Spleen (tissue), 11 donors: ENCODE results near the gene MAPK7. TPM values are rescaled to one million over a fixed set of nuclear protein-coding genes. Genes with fewer than 3 reads are reported as not detected.

Experiments
- DNase-seq: peaks from one replicate; pipeline ENCODE4 v3.0.0-alpha.2; 2020
- H3K27ac ChIP-seq, 8 donors: fragments of 200-600 bp; sonication (generic) in 7 of 8; 1 replicate in 4 of 8; 2 replicates in 4 of 8; pipeline versions ENCODE4 v1.5.0 to v1.8.0; 2016 to 2021; ENCODE audit warnings: inconsistent platforms in 4 of 8, mild to moderate bottlenecking in 4 of 8, moderate library complexity in 1 of 8
- H3K27me3 ChIP-seq, 7 donors: fragments of 200-600 bp; sonication (generic) in 6 of 7; replicated peaks in 1 of 7; 1 replicate in 4 of 7; 2 replicates in 3 of 7; pipeline versions ENCODE4 v1.5.0 to v1.8.0; 2016 to 2021; ENCODE audit warnings: inconsistent platforms in 3 of 7, mild to moderate bottlenecking in 1 of 7
- H3K36me3 ChIP-seq, 6 donors: fragments of 200-600 bp; sonication (generic) in 5 of 6; 1 replicate in 4 of 6; 2 replicates in 2 of 6; pipeline versions ENCODE4 v1.5.0 to v1.8.0; 2016 to 2021; ENCODE audit warnings: inconsistent platforms in 2 of 6
- H3K4me1 ChIP-seq, 6 donors: fragments of 200-600 bp; sonication (generic) in 5 of 6; 1 replicate in 3 of 6; 2 replicates in 3 of 6; pipeline versions ENCODE4 v1.5.0 to v1.8.0; 2016 to 2021; ENCODE audit warnings: inconsistent platforms in 3 of 6
- H3K4me3 ChIP-seq, 8 donors: fragments of 200-600 bp; sonication (generic) in 7 of 8; 1 replicate in 4 of 8; 2 replicates in 4 of 8; pipeline versions ENCODE4 v1.5.0 to v1.8.0; 2016 to 2021; ENCODE audit warnings: inconsistent platforms in 4 of 8, mild to moderate bottlenecking in 4 of 8, moderate library complexity in 2 of 8
- H3K9me3 ChIP-seq, 8 donors: fragments of 200-600 bp; sonication (generic) in 7 of 8; 1 replicate in 4 of 8; 2 replicates in 4 of 8; pipeline versions ENCODE4 v1.5.0 to v1.8.0; 2016 to 2021; ENCODE audit warnings: inconsistent platforms in 4 of 8
- POLR2A ChIP-seq, 3 donors: fragments of 450-650 bp; IDR thresholded peaks; one replicate each; pipeline ENCODE4 v1.5.1; 2017; ENCODE audit warnings: antibody characterized with exemption in 3 of 3, mild to moderate bottlenecking in 1 of 3
- POLR2AphosphoS5 ChIP-seq, 3 donors: sonication (generic); formaldehyde crosslinking; IDR thresholded peaks; one replicate each; pipeline ENCODE4 v1.5.1; 2017; ENCODE audit warnings: antibody characterized with exemption in 3 of 3
- WGBS, 5 donors: extraction: QIAGEN DNeasy Blood & Tissue Kit in 3 of 5; methylation state at CpG; one replicate each; pipeline versions ENCODE4 v1.1.5 to v1.1.7; 2013 to 2018; 5-methylcytosine and 5-hydroxymethylcytosine counted together
- intact Hi-C: fragments of 100-400 bp; cut with DNase I; formaldehyde crosslinking; loops from one replicate; pipeline ENCODE4 v1.15.0; 2023; ENCODE audit warnings: low total_unique reads
- polyA plus RNA-seq, 3 donors: library from polyadenylated mRNA; stranded (reverse); fragments of 200-250 nt; gene quantifications; one replicate each; pipeline ENCODE4 v1.2.1, GENCODE V29; 2013
- total RNA-seq, 7 donors: library from RNA; depleted of rRNA in 3 of 7; stranded (reverse); fragments of >200 nt in 3 of 7; fragmentation: NEBNext Ultra II Directional in 4 of 7; extraction: Animal tissue kit (Norgen Biotek cat#: 25700) in 4 of 7; gene quantifications; one replicate each; pipeline versions ENCODE4 v1.1.0 to v1.2.1, GENCODE V29; 2016 to 2021
- TF ChIP-seq, protein P1 (sequence below), 11 experiments: fragments of 200-600 bp in 7 of 11; fragments of 450-650 bp in 4 of 11; sonication (generic) in 4 of 11; IDR thresholded peaks in 8 of 11; conservative IDR thresholded peaks in 3 of 11; 1 replicate in 7 of 11; 2 replicates in 4 of 11; pipeline versions ENCODE4 v1.4.0 to v1.8.0; 2016 to 2021; ENCODE audit warnings: antibody characterized with exemption in 11 of 11, inconsistent platforms in 4 of 11, mild to moderate bottlenecking in 1 of 11
- donor health status: healthy with polysubstance abuse.
- donor health status: DM: no; HTN: no; CAD: no; lungs with moderate emphysema.
- donor health status: DM: no; HTN: no; CAD: no.
- donor health status: Bipolar disorder and iron deficiency.
- donor health status: healthy.
- donor health status: DM: no; HTN: no; CAD: no.
- donor health status: DM: yes; HTN: yes; CAD: no.

Gene MAPK7
- total and polyA plus RNA-seq, 10 donors: 5.7 to 56.2 (median 30.3) TPM

- intact Hi-C loops: no loop called here
- DNase-seq: peak; percentile 38
- Histone ChIP-seq H3K27ac (no peak overlapping the region), H3K4me1 (peaks cover 0 to 48% (median 7%) of the 10 kb centered on the region in 6 donors), H3K27me3 (no peaks in the 10 kb centered on the region), H3K36me3 (no peaks in the 10 kb centered on the region), H3K9me3 (no peaks in the 10 kb centered on the region), H3K4me3 (no peak overlapping the region)
- TF ChIP-seq POLR2A (IDR thresholded peaks at IDR 0.05) (no peak), POLR2AphosphoS5 (IDR thresholded peaks at IDR 0.05) (no peak)
- TF ChIP-seq, protein P1, sequence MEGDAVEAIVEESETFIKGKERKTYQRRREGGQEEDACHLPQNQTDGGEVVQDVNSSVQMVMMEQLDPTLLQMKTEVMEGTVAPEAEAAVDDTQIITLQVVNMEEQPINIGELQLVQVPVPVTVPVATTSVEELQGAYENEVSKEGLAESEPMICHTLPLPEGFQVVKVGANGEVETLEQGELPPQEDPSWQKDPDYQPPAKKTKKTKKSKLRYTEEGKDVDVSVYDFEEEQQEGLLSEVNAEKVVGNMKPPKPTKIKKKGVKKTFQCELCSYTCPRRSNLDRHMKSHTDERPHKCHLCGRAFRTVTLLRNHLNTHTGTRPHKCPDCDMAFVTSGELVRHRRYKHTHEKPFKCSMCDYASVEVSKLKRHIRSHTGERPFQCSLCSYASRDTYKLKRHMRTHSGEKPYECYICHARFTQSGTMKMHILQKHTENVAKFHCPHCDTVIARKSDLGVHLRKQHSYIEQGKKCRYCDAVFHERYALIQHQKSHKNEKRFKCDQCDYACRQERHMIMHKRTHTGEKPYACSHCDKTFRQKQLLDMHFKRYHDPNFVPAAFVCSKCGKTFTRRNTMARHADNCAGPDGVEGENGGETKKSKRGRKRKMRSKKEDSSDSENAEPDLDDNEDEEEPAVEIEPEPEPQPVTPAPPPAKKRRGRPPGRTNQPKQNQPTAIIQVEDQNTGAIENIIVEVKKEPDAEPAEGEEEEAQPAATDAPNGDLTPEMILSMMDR (IDR thresholded peaks at IDR 0.05 in 8 of 11, conservative IDR thresholded peaks at IDR 0.05 in 3 of 11): no peak
- 83 to 95% (median 93%) methylated on average over 7 of the region's 7 CpGs for WGBS, 5 donors
Measured at GRCh38 chr17:19345067-19345460, 33.2 kb upstream of the MAPK7 start.

DNA sequence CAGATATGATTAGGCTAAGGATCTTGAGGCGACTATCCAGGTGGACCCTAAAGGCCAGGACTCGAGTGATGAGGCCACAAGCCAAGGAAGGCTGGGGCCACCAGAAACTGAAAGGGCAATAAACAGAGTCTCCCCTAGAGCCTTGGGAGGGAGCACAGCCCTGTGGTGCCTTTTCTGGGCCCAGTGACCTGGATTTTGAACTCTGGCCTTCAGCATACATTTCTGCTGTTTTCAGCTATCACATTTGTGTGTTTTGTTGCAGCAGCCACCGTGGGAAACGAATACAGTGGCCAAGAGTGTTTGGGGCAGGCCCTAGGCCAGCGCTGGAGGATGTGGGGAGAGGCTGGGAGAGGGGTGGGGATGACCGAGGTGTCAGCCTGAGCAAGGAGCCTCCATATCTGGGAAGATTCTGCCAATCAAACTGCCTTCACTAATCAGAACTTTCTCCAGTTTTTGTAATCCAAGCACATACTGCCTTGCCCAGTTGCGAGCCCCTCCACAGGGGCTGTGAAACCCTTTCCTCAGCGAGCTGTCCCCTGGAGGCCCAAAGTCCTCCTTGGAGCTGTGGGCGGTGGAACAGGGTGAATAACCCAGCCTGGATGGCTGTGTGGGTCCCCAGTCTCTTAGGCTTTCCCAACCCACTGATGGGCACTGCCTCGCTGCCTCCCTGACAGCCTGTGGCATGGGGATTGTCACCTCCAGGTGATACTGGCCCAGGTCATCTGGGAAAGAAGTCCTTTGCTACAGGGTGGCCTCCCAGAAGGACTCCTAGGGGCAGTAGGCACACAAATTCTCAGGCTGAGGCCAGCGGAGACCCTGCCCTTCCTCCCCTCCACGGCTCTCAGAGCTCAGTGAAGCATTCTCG, 32.6 kb upstream of the MAPK7 start:
- Histone ChIP-seq H3K4me3 (no peak overlapping the region), H3K4me1 (peaks cover 0 to 48% (median 7%) of the 10 kb centered on the region in 6 donors), H3K36me3 (no peaks in the 10 kb centered on the region), H3K27ac (peak overlapping the region in 3 of 8 donors; percentile 36 to 51 (median 37)), H3K9me3 (no peaks in the 10 kb centered on the region), H3K27me3 (no peaks in the 10 kb centered on the region)
- DNase-seq: no peak
- TF ChIP-seq POLR2A (IDR thresholded peaks at IDR 0.05): no peak
- TF ChIP-seq, protein P1 (IDR thresholded peaks at IDR 0.05 in 8 of 11, conservative IDR thresholded peaks at IDR 0.05 in 3 of 11): no peak
- no peak for TF ChIP-seq POLR2AphosphoS5 (IDR thresholded peaks at IDR 0.05)
- WGBS, 5 donors: 82 to 92% (median 90%) methylated on average over 11 to 13 of the region's 13 CpGs
- intact Hi-C loops: no loop called here

- Histone ChIP-seq H3K27ac (peak overlapping the region in 3 of 8 donors; percentile 36 to 51 (median 37)), H3K27me3 (no peaks in the 10 kb centered on the region), H3K4me3 (no peak overlapping the region), H3K36me3 (no peaks in the 10 kb centered on the region), H3K9me3 (no peaks in the 10 kb centered on the region), H3K4me1 (peaks cover 0 to 48% (median 7%) of the 10 kb centered on the region in 6 donors)
- TF ChIP-seq POLR2AphosphoS5 (IDR thresholded peaks at IDR 0.05): peak in 2 of 3 donors; percentile 38 to 41
- TF ChIP-seq, protein P1 (IDR thresholded peaks at IDR 0.05 in 8 of 11, conservative IDR thresholded peaks at IDR 0.05 in 3 of 11): no peak
- WGBS, 5 donors: 79 to 88% (median 82%) methylated on average over 18 to 19 of the region's 19 CpGs
- intact Hi-C loops: no loop called here
- peak; percentile 71 for DNase-seq
Measured at GRCh38 chr17:19346351-19347255, 31.7 kb upstream of the MAPK7 start.
